Activated CD4-positive, alpha-beta T cell treated with anti-CD3 and anti-CD28 coated beads for 36 hours (primary cell): ENCODE results near the gene FAM174C. TPM values are rescaled to one million over a fixed set of nuclear protein-coding genes. Genes with fewer than 3 reads are reported as not detected.

Experiments
- ATAC-seq: fragments of 200-7000 bp; cut with Tn5 transposase; one replicate; pipeline ENCODE4 v1.10.0; 2021; ENCODE audit warnings: mild to moderate bottlenecking, moderate library complexity
- CTCF ChIA-PET: fragments of 350-600 bp; sonication (Branson Sonifier 250); formaldehyde crosslinking; loops from one replicate; lab custom pipeline; 2021; ENCODE audit warnings: antibody characterized with exemption; lab: Charles Lee
- POLR2A ChIA-PET: fragments of 350-600 bp; sonication (Branson Sonifier 250); formaldehyde crosslinking; loops from one replicate; lab custom pipeline; 2021; ENCODE audit warnings: antibody characterized with exemption, inconsistent platforms; lab: Charles Lee
- DNase-seq: peaks from one replicate; pipeline ENCODE4 v3.0.0-alpha.2; 2020
- H3K27ac Mint-ChIP-seq: one replicate; pipeline ENCODE4 v1.8.0; 2021; ENCODE audit warnings: mixed read lengths
- H3K27me3 Mint-ChIP-seq: one replicate; pipeline ENCODE4 v1.8.0; 2021; ENCODE audit warnings: mixed read lengths
- H3K36me3 Mint-ChIP-seq: one replicate; pipeline ENCODE4 v1.8.0; 2021; ENCODE audit warnings: low read depth, mixed read lengths
- H3K4me1 Mint-ChIP-seq: one replicate; pipeline ENCODE4 v1.8.0; 2021; ENCODE audit warnings: mixed read lengths
- H3K4me3 Mint-ChIP-seq: one replicate; pipeline ENCODE4 v1.8.0; 2021; ENCODE audit warnings: mild to moderate bottlenecking, moderate library complexity, mixed read lengths
- H3K9me3 Mint-ChIP-seq: one replicate; pipeline ENCODE4 v1.8.0; 2021; ENCODE audit warnings: low read depth, mixed read lengths
- intact Hi-C, 2 experiments: fragments of 100-400 bp; cut with DNase I in 1 of 2; cut with micrococcal nuclease in 1 of 2; formaldehyde crosslinking; loops; one replicate each; pipeline versions ENCODE4 v1.14.2 to v1.15.1; 2022 to 2024; cut with DNase I, micrococcal nuclease
- total RNA-seq, 2 experiments: library from RNA; stranded (reverse); gene quantifications; one replicate each; pipeline ENCODE4 v1.2.3, GENCODE V29; 2021

Gene FAM174C
- total RNA-seq, 2 experiments from 2014 or later, result 75.3 to 88.3 TPM

GRCh38 chr19:1251330-1252220 is 23.8 kb upstream of the FAM174C start:
- H3K4me3 Mint-ChIP-seq, result peak overlapping the region; percentile 96
- no peaks in the 10 kb centered on the region for H3K27me3 Mint-ChIP-seq
- ChIA-PET CTCF (interaction anchor here (0.7 kb wide), 1 partner anchor 48 kb away, joined by 3 read pairs; no protein-coding TSS in a partner anchor), POLR2A (interaction anchor here (0.7 to 1.0 kb wide), 3 partner anchors 15 to 172 kb away, joined by 3 to 4 read pairs (median 4); no protein-coding TSS in a partner anchor)
- DNase-seq, result peak; percentile 84
- H3K4me1 Mint-ChIP-seq, result peaks cover 14% of the 10 kb centered on the region
- intact Hi-C loops, result no loop called here
- H3K36me3 Mint-ChIP-seq, result peaks cover 40% of the 10 kb centered on the region
- peak overlapping the region; percentile 90 for H3K27ac Mint-ChIP-seq
- no peaks in the 10 kb centered on the region for H3K9me3 Mint-ChIP-seq
- ATAC-seq, result peak; percentile 3

- POLR2A ChIA-PET, result interaction anchor here (1.2 to 1.8 kb wide), 3 partner anchors 14 to 23 kb away, joined by 4 to 39 read pairs (median 5); partner anchors contain the start of genes CIRBP and FAM174C
- intact Hi-C loops, result no loop called here
- H3K27me3 Mint-ChIP-seq, result no peaks in the 10 kb centered on the region
- no peaks in the 10 kb centered on the region for H3K9me3 Mint-ChIP-seq
- peaks cover 15% of the 10 kb centered on the region for H3K4me1 Mint-ChIP-seq
- peak overlapping the region; percentile 96 for H3K4me3 Mint-ChIP-seq
- peak; percentile 8 for ATAC-seq
- peak; percentile 82 for DNase-seq
- peaks cover 43% of the 10 kb centered on the region for H3K36me3 Mint-ChIP-seq
- H3K27ac Mint-ChIP-seq, result peak overlapping the region; percentile 71
- CTCF ChIA-PET, result interaction anchor here (1.2 to 1.6 kb wide), 2 partner anchors 9 to 17 kb away, joined by 5 to 8 read pairs; partner anchors contain the start of gene CIRBP
Observed at GRCh38 chr19:1252221-1252820, 23.0 kb upstream of the FAM174C start.

GRCh38 chr19:1252821-1253513 is 22.4 kb upstream of the FAM174C start:
- DNase-seq (peak; percentile 89), ATAC-seq (peak; percentile 45)
- H3K36me3 Mint-ChIP-seq, result peaks cover 50% of the 10 kb centered on the region
- ChIA-PET CTCF (interaction anchor here (0.7 to 2.8 kb wide), 7 partner anchors 8 to 176 kb away, joined by 3 to 18 read pairs (median 5); partner anchors contain the start of gene CIRBP), POLR2A (interaction anchor here (1.2 to 1.8 kb wide), 4 partner anchors 9 to 22 kb away, joined by 4 to 39 read pairs (median 6); partner anchors contain the start of genes CIRBP and FAM174C)
- H3K9me3 Mint-ChIP-seq, result no peaks in the 10 kb centered on the region
- peaks cover 21% of the 10 kb centered on the region for H3K4me1 Mint-ChIP-seq
- intact Hi-C loops, result no loop called here
- H3K27ac Mint-ChIP-seq, result peak overlapping the region; percentile 88
- no peaks in the 10 kb centered on the region for H3K27me3 Mint-ChIP-seq
- peak overlapping the region; percentile 96 for H3K4me3 Mint-ChIP-seq

- Mint-ChIP-seq H3K9me3 (no peaks in the 10 kb centered on the region), H3K36me3 (peaks cover 56% of the 10 kb centered on the region), H3K27me3 (no peaks in the 10 kb centered on the region), H3K4me1 (peaks cover 27% of the 10 kb centered on the region), H3K4me3 (peak overlapping the region; percentile 96), H3K27ac (peak overlapping the region; percentile 88)
- intact Hi-C loops, result no loop called here
- DNase-seq (no peak), ATAC-seq (no peak)
- CTCF ChIA-PET, result interaction anchor here (0.7 to 2.8 kb wide), 7 partner anchors 8 to 177 kb away, joined by 3 to 18 read pairs (median 5); partner anchors contain the start of gene CIRBP
- POLR2A ChIA-PET, result interaction anchor here (1.2 to 1.8 kb wide), 4 partner anchors 9 to 22 kb away, joined by 4 to 39 read pairs (median 6); partner anchors contain the start of genes CIRBP and FAM174C
Observed at GRCh38 chr19:1253514-1254080, 21.7 kb upstream of the FAM174C start.

- ChIA-PET CTCF (interaction anchor here (0.6 to 2.8 kb wide), 4 partner anchors 8 to 37 kb away, joined by 3 to 18 read pairs (median 4); no protein-coding TSS in a partner anchor), POLR2A (interaction anchor here (1.4 to 1.8 kb wide), 2 partner anchors 10 to 15 kb away, joined by 6 to 39 read pairs; partner anchors contain the start of gene CIRBP)
- Mint-ChIP-seq H3K9me3 (no peaks in the 10 kb centered on the region), H3K4me1 (peaks cover 32% of the 10 kb centered on the region), H3K27ac (peak overlapping the region; percentile 42), H3K36me3 (peaks cover 61% of the 10 kb centered on the region), H3K4me3 (no peak overlapping the region), H3K27me3 (no peaks in the 10 kb centered on the region)
- no peak for ATAC-seq
- intact Hi-C loops, result no loop called here
- no peak for DNase-seq
Observed at GRCh38 chr19:1254081-1254527, 21.2 kb upstream of the FAM174C start.

GRCh38 chr19:1254530-1255185 is 20.7 kb upstream of the FAM174C start:
- POLR2A ChIA-PET, result interaction anchor here (2.7 kb wide), 1 partner anchor 14 kb away, joined by 7 read pairs; the partner anchor contains the start of gene CIRBP
- CTCF ChIA-PET, result interaction anchor here (0.6 to 2.8 kb wide), 3 partner anchors 12 to 135 kb away, joined by 3 to 18 read pairs (median 3); no protein-coding TSS in a partner anchor
- ATAC-seq, result no peak
- Mint-ChIP-seq H3K36me3 (peaks cover 61% of the 10 kb centered on the region), H3K4me3 (peak overlapping the region; percentile 15), H3K27me3 (no peaks in the 10 kb centered on the region), H3K4me1 (peaks cover 36% of the 10 kb centered on the region), H3K9me3 (no peaks in the 10 kb centered on the region), H3K27ac (peak overlapping the region; percentile 42)
- DNase-seq, result no peak
- intact Hi-C loops, result no loop called here

GRCh38 chr19:1255186-1256161 is 19.9 kb upstream of the FAM174C start:
- Mint-ChIP-seq H3K4me3 (peak overlapping the region; percentile 15), H3K36me3 (peaks cover 60% of the 10 kb centered on the region), H3K27ac (peak overlapping the region; percentile 1), H3K4me1 (peaks cover 40% of the 10 kb centered on the region), H3K27me3 (no peaks in the 10 kb centered on the region), H3K9me3 (no peaks in the 10 kb centered on the region)
- intact Hi-C loops, result no loop called here
- ChIA-PET POLR2A (interaction anchor here (0.7 to 2.7 kb wide), 2 partner anchors 13 to 174 kb away, joined by 3 to 7 read pairs; partner anchors contain the start of gene CIRBP), CTCF (interaction anchor here (0.7 to 2.8 kb wide), 5 partner anchors 11 to 153 kb away, joined by 3 to 18 read pairs (median 4); partner anchors contain the start of gene CIRBP)
- no peak for ATAC-seq
- DNase-seq, result no peak

GRCh38 chr19:1256646-1257474 is 18.5 kb upstream of the FAM174C start:
- ChIA-PET POLR2A (interaction anchor here (0.7 to 2.7 kb wide), 2 partner anchors 12 to 176 kb away, joined by 3 to 7 read pairs; partner anchors contain the start of gene CIRBP), CTCF (interaction anchor here (0.7 to 1.8 kb wide), 5 partner anchors 12 to 154 kb away, joined by 3 to 6 read pairs (median 4); partner anchors contain the start of gene CIRBP)
- intact Hi-C loops, result no loop called here
- Mint-ChIP-seq H3K27ac (no peak overlapping the region), H3K4me3 (peak overlapping the region; percentile 95), H3K27me3 (no peaks in the 10 kb centered on the region), H3K9me3 (no peaks in the 10 kb centered on the region), H3K4me1 (peaks cover 47% of the 10 kb centered on the region), H3K36me3 (peaks cover 57% of the 10 kb centered on the region)
- no peak for ATAC-seq
- no peak for DNase-seq
